HG03103 (cell line): Measurements from ENCODE around the gene NOL8.

ENCODE experiments used
- ATAC-seq: cut with Tn5 transposase; IDR thresholded peaks from one replicate; pipeline ENCODE4 v1.9.1; 2021; ENCODE audit warnings: low read depth; ENCODE audit not compliant: unreplicated experiment

The NOL8 gene

DNA sequence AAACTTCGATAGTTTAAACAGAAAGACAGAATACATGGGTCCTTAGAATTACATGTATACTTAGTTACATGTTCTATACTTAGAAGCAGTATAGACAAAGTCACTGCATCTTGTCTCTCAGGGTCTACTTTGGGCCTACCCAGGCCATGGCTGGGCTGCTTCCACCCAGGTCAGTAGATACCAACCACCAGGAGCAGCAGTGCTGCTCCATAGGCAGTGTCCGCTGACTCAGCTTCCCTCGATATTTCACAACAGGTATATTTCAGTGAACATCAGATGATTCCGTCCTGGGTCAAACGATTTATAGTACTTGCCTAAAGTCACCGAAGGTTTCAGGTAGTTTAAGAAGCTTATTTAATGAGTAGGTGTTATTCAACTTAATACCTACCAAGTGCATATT is 49.6 kb downstream of the NOL8 start:
- no peak for ATAC-seq

DNA sequence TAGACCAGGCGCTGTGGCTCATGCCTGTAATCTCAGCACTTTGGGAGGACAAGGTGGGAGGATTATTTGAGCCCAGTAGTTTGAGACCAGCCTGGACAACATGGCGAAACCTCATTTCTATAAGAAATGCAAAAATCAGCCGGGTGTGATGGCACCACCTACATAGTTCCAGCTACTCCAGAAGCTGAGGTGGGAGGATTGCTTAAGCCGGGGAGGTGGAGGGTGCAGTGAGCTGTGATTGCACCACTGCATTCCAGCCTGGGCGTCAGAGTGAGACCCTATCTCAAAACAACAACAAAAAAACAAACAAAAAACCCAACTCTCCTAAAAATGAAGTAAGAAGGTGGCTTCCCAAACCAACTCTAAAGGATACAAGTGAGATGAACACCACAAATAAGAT is 54.6 kb downstream of the NOL8 start:
- no peak for ATAC-seq

DNA sequence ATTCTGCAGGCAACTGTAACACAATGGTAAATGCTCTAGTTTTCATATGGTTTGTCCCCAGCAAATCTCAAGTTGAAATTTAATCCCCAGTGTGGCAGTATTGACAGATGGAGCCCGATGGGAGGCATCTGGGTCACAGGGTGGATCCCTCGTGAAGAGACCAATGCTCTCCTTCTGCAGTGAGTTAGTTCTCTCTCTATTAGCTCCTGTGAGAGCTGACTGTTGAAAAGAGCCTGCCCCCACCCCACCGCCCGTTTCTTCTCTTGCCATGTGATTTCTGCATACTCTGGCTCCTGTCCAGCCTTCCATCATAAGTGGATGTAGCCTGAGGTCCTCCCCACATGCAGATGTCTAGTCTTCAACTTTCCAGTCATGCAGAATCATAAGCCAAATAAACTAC is 58.7 kb downstream of the NOL8 start:
- ATAC-seq, result no peak

DNA sequence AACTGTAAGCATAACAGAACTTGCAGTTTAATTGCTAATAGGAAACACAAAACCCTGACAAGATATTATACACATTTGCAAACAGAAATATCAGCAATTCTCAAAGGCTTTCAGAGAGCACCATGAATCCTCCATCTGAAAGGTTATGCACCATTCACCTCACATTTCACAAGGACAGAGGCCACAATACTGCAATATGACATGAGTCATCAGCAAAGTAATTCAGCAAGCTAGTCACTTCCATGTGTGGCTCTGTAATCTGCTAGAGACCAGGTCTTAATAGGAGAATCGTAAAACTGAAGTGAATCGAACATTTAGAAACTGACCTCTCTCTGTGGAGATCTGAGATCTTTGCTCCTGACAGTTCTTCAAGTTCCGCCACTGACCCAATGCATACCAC is 60.0 kb downstream of the NOL8 start:
- ATAC-seq, result no peak

DNA sequence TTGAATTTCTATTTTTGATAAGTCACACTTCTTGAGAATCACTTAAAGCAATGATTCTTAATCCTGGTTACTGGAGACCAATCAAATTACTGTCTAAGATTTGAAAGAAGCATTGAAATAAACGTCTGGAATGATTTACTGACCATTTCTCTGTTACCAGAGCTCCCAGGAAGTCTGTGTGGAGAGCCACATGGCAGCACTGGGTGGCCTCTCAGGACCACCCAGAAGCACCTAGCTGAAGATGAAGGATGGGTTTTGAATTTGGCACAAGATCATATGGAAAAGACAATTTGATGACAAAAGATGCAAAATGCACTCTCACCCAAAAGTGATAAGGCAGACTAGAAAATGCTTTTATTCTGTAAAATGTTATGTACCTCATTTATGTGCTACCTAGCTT is 62.0 kb downstream of the NOL8 start:
- no peak for ATAC-seq

DNA sequence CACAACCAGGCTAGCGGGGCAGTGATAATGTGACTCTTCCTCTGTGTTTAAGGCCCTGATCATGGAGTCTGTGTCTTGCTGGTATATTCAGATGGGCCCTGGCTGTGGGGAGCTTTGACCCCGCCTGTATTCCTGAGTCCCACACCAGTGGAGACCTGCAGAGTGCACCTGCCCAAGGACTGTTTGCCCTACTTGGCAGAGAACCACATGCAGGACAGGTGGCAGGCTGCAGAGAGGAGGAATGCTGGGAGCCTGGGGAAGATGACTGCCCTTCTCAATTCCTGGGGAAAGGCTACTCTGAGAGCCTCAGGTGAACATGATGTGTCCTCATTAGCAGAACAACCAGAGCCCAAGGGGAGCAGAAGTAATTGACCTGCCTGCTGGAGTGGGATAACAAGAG is 67.8 kb downstream of the NOL8 start:
- no peak for ATAC-seq

DNA sequence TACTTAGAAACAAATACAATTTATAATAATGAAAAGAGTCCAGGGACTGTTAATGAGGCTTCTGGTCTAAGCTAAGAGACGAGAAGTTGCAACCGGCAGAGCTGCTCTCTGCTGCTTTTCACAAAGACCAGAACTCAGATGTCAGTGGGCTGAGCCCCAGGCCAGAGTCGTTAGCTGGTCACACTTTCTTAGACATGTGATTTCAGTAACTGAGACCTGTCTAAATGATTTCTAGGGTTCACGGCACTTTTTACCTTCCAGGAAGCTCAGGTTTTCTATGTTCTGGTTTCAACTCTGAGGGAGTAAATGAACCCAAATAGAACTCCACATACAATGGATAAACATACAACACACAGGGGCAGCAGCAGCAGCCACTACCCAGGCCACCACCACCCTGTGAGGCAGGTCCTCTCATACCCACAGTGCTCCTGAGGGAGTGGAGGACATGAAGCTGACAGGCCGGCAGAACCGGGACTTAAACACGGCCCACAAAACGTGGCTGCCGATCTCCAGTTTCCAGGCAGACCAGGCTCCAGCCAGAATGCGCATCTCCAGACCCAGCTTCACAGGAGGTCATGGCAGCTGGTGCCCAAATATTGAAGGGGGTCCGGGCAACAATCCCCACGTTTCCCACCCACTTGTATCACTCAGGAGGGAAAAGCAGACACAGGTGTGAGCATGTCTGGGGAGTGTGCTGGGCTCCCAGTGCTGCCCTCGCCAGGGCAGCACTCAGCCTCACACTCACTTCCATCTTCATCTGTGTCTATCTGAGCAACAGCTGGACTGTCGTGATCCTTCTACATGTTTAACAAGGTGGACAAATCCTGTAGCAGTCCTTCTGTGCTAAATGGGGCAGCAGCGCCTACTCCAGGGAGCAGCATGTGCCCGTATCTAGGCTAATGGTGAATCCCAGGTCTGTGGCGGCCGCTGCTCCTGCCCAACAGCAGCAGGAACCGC is 70.5 kb downstream of the NOL8 start:
- no peak for ATAC-seq

DNA sequence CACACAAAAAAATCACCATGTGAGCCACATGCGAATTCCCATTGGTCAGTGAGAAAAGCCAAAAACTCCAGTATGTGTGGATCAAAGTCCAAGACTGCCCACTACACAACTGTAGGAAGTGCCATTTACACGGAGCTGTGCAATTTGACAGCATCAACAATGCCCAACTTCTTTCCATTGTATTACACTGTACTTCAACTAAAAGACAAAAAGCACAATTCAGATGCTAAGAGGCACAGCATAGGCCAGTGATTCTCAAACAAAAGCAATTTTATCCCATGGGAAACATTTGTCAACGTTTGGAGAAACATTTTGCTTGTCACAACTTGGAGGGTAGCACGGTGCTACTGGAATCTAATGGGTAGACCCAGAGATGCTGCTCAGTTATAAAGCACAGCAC is 71.5 kb downstream of the NOL8 start:
- no peak for ATAC-seq

DNA sequence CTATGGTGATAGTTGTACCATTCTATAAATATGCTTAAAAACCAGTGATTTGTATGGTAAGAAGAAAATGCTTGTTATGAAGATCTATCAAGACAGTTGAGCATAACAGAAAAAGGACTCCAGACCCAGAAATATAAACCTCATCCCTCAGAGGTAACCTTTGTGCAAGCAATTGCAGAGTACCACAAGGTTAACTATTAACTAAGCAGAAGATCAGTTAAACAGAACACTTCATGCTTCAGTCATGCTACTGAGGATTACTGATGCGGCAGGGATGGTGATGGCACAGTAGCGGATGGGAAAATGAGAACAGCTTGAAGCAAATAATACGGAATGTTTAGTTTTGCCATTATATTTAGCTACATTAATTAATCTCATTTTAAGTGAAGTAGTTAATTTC is 77.2 kb downstream of the NOL8 start:
- ATAC-seq, result no peak
